HCT116 (cell line): Measurements from ENCODE around the gene AWAT1. TPM values are rescaled to one million over a fixed set of nuclear protein-coding genes. Genes with fewer than 3 reads are reported as not detected.

Source experiments
- ATAC-seq: fragments of 200-7000 bp; cut with Tn5 transposase; 2 replicates; pipeline ENCODE4 v1.9.1; 2020; ENCODE audit warnings: mild to moderate bottlenecking, moderate library complexity
- BruUV-seq: library from RNA; stranded (reverse); fragments of 400-500 nt; replicated peaks from 2 replicates; lab custom pipeline; 2021; lab: Mats Ljungman, UMichigan
- CTCF ChIA-PET: fragments of 300-600 bp; sonication (Branson Sonifier 250); formaldehyde crosslinking; loops from one replicate; lab custom pipeline; 2021; ENCODE audit warnings: antibody characterized with exemption; lab: Charles Lee
- POLR2A ChIA-PET: fragments of 300-600, 350-600 bp; sonication (Branson Sonifier 250); formaldehyde crosslinking; loops from one replicate; lab custom pipeline; 2021; ENCODE audit warnings: antibody characterized with exemption; lab: Charles Lee
- RAD21 ChIA-PET, 2 experiments: fragments of 300-600 bp; sonication (Branson Sonifier 250); formaldehyde crosslinking; loops; one replicate each; lab custom pipeline; 2023; ENCODE audit warnings: low total read pairs in 2 of 2; ENCODE audit not compliant: uncharacterized antibody in 2 of 2, unreplicated experiment in 2 of 2, low non-redundant PET in 1 of 2; lab: Charles Lee
- DNase-seq: peaks from one replicate; pipeline ENCODE4 v3.0.0-alpha.2; 2010; ENCODE audit warnings: low read depth, low spot score
- H2AFZ ChIP-seq: fragments of 200-600 bp; shearing (Covaris generic), sonication (generic); 2 replicates; pipeline ENCODE4 v1.6.1; 2017; ENCODE audit warnings: low read depth, mixed run types, mixed read lengths, antibody characterized with exemption, low read length; ENCODE audit not compliant: poor library complexity, severe bottlenecking
- H3K27ac ChIP-seq: 2 replicates; pipeline ENCODE4 v1.5.1; 2012; ENCODE audit warnings: low read depth, low read length
- H3K27me3 ChIP-seq: fragments of 200-600 bp; sonication (generic); 2 replicates; pipeline ENCODE4 v1.6.1; 2016; ENCODE audit warnings: mixed run types, low read length, mixed read lengths; ENCODE audit not compliant: insufficient read depth
- H3K36me3 ChIP-seq, 2 experiments: fragments of 200-500 bp in 1 of 2; fragments of 200-600 bp in 1 of 2; sonication (Bioruptor generic) in 1 of 2; sonication (generic) in 1 of 2; 2 replicates each; pipeline versions ENCODE4 v1.5.1 to v1.6.1; 2014 to 2016; ENCODE audit warnings: low read length in 2 of 2, inconsistent platforms in 1 of 2, mixed read lengths in 1 of 2, mixed run types in 1 of 2; ENCODE audit not compliant: insufficient read depth in 2 of 2, control insufficient read depth in 1 of 2
- H3K4me1 ChIP-seq, 2 experiments: fragments of 200-600 bp in 1 of 2; sonication (generic) in 1 of 2; 2 replicates each; pipeline versions ENCODE4 v1.5.1 to v1.6.1; 2012 to 2017; ENCODE audit warnings: low read length in 2 of 2, inconsistent platforms in 1 of 2, mild to moderate bottlenecking in 1 of 2, mixed read lengths in 1 of 2, mixed run types in 1 of 2, moderate library complexity in 1 of 2; ENCODE audit not compliant: insufficient read depth in 2 of 2, control insufficient read depth in 1 of 2
- H3K4me2 ChIP-seq: fragments of 200-600 bp; sonication (generic); 2 replicates; pipeline ENCODE4 v1.6.1; 2017; ENCODE audit warnings: mixed run types, low read length, mixed read lengths
- H3K4me3 ChIP-seq, 2 experiments: fragments of 200-600 bp in 1 of 2; sonication (generic) in 1 of 2; replicated peaks in 1 of 2; 2 replicates each; pipeline ENCODE4 v1.5.1; 2011 to 2016; ENCODE audit warnings: low read length in 2 of 2, control low read depth in 1 of 2, low read depth in 1 of 2, mild to moderate bottlenecking in 1 of 2, mixed read lengths in 1 of 2, mixed run types in 1 of 2
- H3K79me2 ChIP-seq: fragments of 200-600 bp; sonication (generic); 2 replicates; pipeline ENCODE4 v1.6.1; 2017; ENCODE audit warnings: mild to moderate bottlenecking, mixed run types, low read length, moderate library complexity, mixed read lengths; ENCODE audit not compliant: insufficient read depth
- H3K9ac ChIP-seq: fragments of 200-600 bp; sonication (generic); 2 replicates; pipeline ENCODE4 v1.6.1; 2016; ENCODE audit warnings: low read length, mixed read lengths
- H3K9me2 ChIP-seq: fragments of 200-600 bp; sonication (generic), shearing (Covaris generic); 2 replicates; pipeline ENCODE4 v1.6.1; 2017; ENCODE audit warnings: mixed run types, mild to moderate bottlenecking, moderate library complexity; ENCODE audit not compliant: insufficient read depth
- H3K9me3 ChIP-seq, 2 experiments: fragments of 200-500 bp in 1 of 2; fragments of 200-600 bp in 1 of 2; sonication (Bioruptor generic) in 1 of 2; sonication (generic) in 1 of 2; 2 replicates each; pipeline ENCODE4 v1.6.1; 2014 to 2017; ENCODE audit warnings: low read length in 2 of 2, mixed read lengths in 2 of 2, inconsistent platforms in 1 of 2, low read depth in 1 of 2, mild to moderate bottlenecking in 1 of 2, mixed run types in 1 of 2, moderate library complexity in 1 of 2; ENCODE audit not compliant: control insufficient read depth in 1 of 2, insufficient read depth in 1 of 2
- H4K20me1 ChIP-seq: fragments of 200-600 bp; sonication (generic), shearing (Covaris generic); 2 replicates; pipeline ENCODE4 v1.6.1; 2017; ENCODE audit warnings: mixed run types, mild to moderate bottlenecking, moderate library complexity; ENCODE audit not compliant: insufficient read depth
- ELF1 ChIP-seq: IDR thresholded peaks from 2 replicates; pipeline ENCODE4 v1.6.1; 2012; ENCODE audit warnings: low read depth, borderline replicate concordance
- EZH2phosphoT487 ChIP-seq: fragments of 200-600 bp; IDR thresholded peaks from 2 replicates; pipeline ENCODE4 v1.6.1; 2018; ENCODE audit warnings: antibody characterized with exemption, borderline replicate concordance
- FOSL1 ChIP-seq: IDR thresholded peaks from 2 replicates; pipeline ENCODE4 v1.6.1; 2012; ENCODE audit warnings: low read depth
- MAX ChIP-seq: IDR thresholded peaks from 2 replicates; pipeline ENCODE4 v1.6.1; 2012
- POLR2AphosphoS5 ChIP-seq: IDR thresholded peaks from 2 replicates; pipeline ENCODE4 v1.6.1; 2011; ENCODE audit warnings: mild to moderate bottlenecking, low read depth, low read length, moderate library complexity
- SIN3A ChIP-seq: IDR thresholded peaks from 2 replicates; pipeline ENCODE4 v1.6.1; 2012; ENCODE audit warnings: low read depth
- SP1 ChIP-seq: IDR thresholded peaks from 2 replicates; pipeline ENCODE4 v1.6.1; 2012; ENCODE audit warnings: low read depth
- intact Hi-C: fragments of 100-400 bp; cut with micrococcal nuclease; formaldehyde crosslinking; loops from 2 replicates; pipeline ENCODE4 v1.10.0; 2022
- total RNA-seq: library from RNA; stranded (reverse); gene quantifications from one replicate; pipeline ENCODE4 v1.2.1, GENCODE V29; 2021; ENCODE audit not compliant: unreplicated experiment
- TF ChIP-seq, protein P1 (sequence below): IDR thresholded peaks from 2 replicates; pipeline ENCODE4 v1.6.1; 2011; ENCODE audit warnings: mild to moderate bottlenecking, low read length, moderate library complexity; ENCODE audit not compliant: insufficient replicate concordance; ENCODE audit errors: extremely low read depth
- TF ChIP-seq, protein P2 (sequence below), 3 experiments: fragments of 200-600 bp in 1 of 3; sonication (generic) in 1 of 3; IDR thresholded peaks in 2 of 3; conservative IDR thresholded peaks in 1 of 3; 2 replicates each; pipeline ENCODE4 v1.5.1; 2012 to 2017; ENCODE audit warnings: low read depth in 2 of 3, low read length in 2 of 3, antibody characterized with exemption in 1 of 3, borderline replicate concordance in 1 of 3, control low read depth in 1 of 3, mild to moderate bottlenecking in 1 of 3, mixed read lengths in 1 of 3, mixed run types in 1 of 3, moderate library complexity in 1 of 3; ENCODE audit not compliant: insufficient read depth in 1 of 3

Gene AWAT1
- total RNA-seq, 1 experiment from 2014 or later, result not detected

DNA sequence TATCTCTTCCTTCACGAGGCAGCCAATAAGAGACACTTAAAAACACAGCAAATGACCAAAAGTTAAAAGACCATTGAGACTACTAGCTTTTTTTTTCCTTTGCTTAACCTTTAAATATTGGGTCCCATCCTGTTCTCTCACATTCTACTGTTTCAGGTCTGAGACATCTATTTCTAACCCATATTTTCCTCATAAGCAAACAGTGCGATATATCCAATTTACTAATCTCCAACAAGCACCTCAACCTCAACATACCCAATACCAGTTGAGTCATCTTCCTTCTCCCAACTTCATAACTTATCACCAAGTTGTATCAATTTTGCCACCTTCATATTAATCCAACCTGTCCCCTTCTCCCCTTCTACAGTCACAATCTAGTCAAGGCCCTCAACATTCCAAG is 7.0 kb downstream of the AWAT1 start:
- Histone ChIP-seq H3K9ac (no peak overlapping the region), H3K4me2 (no peak overlapping the region), H3K27me3 (no peaks in the 10 kb centered on the region), H2AFZ (no peak overlapping the region), H3K4me3 (no peak overlapping the region), H4K20me1 (no peaks in the 10 kb centered on the region), H3K79me2 (no peaks in the 10 kb centered on the region), H3K27ac (no peak overlapping the region), H3K4me1 (peaks cover 0 to 25% of the 10 kb centered on the region in 2 experiments; a peak in 1 of 4 replicates), H3K9me2 (no peaks in the 10 kb centered on the region), H3K36me3 (no peaks in the 10 kb centered on the region), H3K9me3 (no peaks in the 10 kb centered on the region)
- POLR2A ChIA-PET, result no interaction called here
- TF ChIP-seq, protein P1, sequence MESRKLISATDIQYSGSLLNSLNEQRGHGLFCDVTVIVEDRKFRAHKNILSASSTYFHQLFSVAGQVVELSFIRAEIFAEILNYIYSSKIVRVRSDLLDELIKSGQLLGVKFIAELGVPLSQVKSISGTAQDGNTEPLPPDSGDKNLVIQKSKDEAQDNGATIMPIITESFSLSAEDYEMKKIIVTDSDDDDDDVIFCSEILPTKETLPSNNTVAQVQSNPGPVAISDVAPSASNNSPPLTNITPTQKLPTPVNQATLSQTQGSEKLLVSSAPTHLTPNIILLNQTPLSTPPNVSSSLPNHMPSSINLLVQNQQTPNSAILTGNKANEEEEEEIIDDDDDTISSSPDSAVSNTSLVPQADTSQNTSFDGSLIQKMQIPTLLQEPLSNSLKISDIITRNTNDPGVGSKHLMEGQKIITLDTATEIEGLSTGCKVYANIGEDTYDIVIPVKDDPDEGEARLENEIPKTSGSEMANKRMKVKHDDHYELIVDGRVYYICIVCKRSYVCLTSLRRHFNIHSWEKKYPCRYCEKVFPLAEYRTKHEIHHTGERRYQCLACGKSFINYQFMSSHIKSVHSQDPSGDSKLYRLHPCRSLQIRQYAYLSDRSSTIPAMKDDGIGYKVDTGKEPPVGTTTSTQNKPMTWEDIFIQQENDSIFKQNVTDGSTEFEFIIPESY, result no peak
- TF ChIP-seq MAX, result no peak
- TF ChIP-seq FOSL1, result no peak
- TF ChIP-seq SP1, result no peak
- no peak for TF ChIP-seq ELF1
- TF ChIP-seq, protein P2, sequence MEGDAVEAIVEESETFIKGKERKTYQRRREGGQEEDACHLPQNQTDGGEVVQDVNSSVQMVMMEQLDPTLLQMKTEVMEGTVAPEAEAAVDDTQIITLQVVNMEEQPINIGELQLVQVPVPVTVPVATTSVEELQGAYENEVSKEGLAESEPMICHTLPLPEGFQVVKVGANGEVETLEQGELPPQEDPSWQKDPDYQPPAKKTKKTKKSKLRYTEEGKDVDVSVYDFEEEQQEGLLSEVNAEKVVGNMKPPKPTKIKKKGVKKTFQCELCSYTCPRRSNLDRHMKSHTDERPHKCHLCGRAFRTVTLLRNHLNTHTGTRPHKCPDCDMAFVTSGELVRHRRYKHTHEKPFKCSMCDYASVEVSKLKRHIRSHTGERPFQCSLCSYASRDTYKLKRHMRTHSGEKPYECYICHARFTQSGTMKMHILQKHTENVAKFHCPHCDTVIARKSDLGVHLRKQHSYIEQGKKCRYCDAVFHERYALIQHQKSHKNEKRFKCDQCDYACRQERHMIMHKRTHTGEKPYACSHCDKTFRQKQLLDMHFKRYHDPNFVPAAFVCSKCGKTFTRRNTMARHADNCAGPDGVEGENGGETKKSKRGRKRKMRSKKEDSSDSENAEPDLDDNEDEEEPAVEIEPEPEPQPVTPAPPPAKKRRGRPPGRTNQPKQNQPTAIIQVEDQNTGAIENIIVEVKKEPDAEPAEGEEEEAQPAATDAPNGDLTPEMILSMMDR (IDR thresholded peaks at IDR 0.05 in 2 of 3, conservative IDR thresholded peaks at IDR 0.05 in 1 of 3; ENCODE audit: borderline replicate concordance in 1 of 3, insufficient read depth in 1 of 3, low read depth in 2 of 3, low read length in 2 of 3), result no peak
- no peak for TF ChIP-seq SIN3A
- no peak for TF ChIP-seq EZH2phosphoT487
- TF ChIP-seq POLR2AphosphoS5, result no peak
- DNase-seq (no peak), ATAC-seq (no peak)
- CTCF ChIA-PET, result no interaction called here
- intact Hi-C loops, result no loop called here
- BruUV-seq, result no TSS peak
- RAD21 ChIA-PET, result no interaction called here
